GM12874 (cell line): ENCODE data around the gene UMPS.

Source experiments
- TF ChIP-seq, protein P1 (sequence below): IDR thresholded peaks from 2 replicates; pipeline ENCODE4 v1.5.1; 2011; ENCODE audit warnings: low read depth, mild to moderate bottlenecking, control low read depth, low read length, moderate library complexity; ENCODE audit not compliant: insufficient read depth

Gene UMPS

DNA sequence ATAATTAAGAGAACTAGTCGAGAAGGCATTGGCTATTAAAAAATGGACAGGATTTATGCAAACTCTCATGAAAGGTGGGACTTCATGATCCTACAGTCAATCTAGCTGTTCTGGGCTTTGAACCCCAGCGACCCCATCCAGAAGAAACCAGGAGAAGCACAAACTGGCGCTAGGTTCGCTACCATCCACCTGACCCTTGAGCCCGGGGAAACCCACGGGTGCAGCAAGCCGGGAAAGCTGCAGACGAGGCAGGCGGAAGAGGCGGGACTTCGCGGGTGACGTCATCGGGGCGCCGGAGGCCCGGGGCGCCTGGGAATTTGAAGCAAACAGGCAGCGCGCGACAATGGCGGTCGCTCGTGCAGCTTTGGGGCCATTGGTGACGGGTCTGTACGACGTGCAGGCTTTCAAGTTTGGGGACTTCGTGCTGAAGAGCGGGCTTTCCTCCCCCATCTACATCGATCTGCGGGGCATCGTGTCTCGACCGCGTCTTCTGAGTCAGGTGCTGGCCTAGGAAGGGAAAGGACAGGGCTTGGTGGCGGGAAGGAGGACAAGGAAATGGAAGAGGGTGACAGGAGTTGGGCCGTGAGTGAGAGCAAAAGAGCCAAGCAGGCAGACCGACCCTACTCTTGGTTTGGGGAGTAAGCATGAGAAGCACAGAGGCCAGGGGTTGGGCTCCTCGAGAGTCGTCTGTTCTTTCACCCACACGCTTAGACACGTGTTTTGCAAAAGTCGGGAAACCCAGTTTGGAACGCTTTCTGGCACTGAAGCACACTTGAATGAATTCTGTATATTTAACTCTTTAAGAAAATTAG, at the start of gene UMPS:
TSS of gene UMPS (plus strand) at position 324 of the 812 bp plus-strand sequence. CDS start at position 344, 20 bp downstream.
- TF ChIP-seq, protein P1, sequence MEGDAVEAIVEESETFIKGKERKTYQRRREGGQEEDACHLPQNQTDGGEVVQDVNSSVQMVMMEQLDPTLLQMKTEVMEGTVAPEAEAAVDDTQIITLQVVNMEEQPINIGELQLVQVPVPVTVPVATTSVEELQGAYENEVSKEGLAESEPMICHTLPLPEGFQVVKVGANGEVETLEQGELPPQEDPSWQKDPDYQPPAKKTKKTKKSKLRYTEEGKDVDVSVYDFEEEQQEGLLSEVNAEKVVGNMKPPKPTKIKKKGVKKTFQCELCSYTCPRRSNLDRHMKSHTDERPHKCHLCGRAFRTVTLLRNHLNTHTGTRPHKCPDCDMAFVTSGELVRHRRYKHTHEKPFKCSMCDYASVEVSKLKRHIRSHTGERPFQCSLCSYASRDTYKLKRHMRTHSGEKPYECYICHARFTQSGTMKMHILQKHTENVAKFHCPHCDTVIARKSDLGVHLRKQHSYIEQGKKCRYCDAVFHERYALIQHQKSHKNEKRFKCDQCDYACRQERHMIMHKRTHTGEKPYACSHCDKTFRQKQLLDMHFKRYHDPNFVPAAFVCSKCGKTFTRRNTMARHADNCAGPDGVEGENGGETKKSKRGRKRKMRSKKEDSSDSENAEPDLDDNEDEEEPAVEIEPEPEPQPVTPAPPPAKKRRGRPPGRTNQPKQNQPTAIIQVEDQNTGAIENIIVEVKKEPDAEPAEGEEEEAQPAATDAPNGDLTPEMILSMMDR, result no peak

DNA sequence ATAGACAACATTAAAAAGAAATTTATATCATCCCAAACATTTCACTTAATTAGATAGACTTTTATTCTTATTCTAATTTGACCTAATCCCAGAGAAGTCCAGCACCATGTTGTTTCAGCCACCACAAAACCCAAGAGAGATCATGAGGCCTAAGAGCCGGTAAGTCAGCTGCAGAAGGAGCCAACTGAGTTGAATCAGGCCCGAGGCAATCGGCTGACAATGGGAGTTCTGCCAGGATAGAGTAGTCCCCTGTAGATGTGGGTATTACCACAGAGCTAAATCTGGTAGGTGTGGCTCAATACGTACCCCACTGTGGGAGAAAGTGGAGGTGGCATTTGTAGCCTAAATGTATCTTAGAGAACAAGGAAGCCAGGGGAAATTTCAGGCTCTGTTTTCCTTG, 49.7 kb upstream of the UMPS start:
- TF ChIP-seq, protein P1, result no peak

GRCh38 chr3:124682263-124682662, 48.0 kb upstream of the UMPS start:
- TF ChIP-seq, protein P1, result no peak

DNA sequence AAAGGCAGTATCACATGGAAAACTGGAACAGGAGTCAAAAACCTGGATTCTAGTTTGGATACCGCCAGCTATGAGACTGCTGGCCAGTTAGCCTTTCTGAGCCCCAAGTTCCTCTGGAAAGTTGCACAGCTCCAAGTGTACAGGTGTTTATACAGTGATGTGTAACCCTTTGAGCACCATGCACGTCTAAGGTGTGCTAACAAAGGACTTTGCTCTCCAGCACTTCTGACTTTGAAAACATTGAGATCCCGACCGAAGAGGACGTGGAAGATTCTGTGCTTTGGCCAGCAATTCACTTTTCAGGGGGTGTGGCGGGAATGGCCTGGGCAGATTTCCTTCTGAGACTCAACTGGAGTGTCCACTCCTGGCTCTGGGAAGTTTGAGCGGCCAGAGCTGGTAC, 45.8 kb upstream of the UMPS start:
- TF ChIP-seq, protein P1, result no peak

- TF ChIP-seq, protein P1, result no peak
Observed at GRCh38 chr3:124685067-124685466, 45.2 kb upstream of the UMPS start.

DNA sequence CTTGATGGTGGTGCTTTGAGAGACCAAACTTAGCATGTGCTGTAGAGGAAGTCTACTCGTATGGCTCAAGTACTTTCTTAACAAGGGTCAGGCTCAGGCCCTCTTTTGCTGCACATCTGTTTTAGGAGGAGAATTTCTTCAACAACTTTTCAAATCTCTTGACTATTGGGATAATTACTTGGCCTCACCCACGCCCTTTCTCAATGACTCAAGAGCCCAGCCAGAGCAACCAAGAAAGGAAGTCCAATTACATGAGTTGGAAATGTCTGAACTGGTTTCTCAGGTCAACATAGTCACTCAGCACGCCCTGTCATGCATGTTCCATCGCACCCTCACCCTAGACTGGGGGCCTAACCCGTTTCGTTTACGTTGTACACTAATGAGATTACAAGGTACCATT, 44.8 kb upstream of the UMPS start:
- TF ChIP-seq, protein P1, result no peak

- TF ChIP-seq, protein P1, result no peak
Observed at GRCh38 chr3:124686028-124686670, 44.1 kb upstream of the UMPS start.
